ENCODE data around the gene OBSCN.

Gene OBSCN

DNA sequence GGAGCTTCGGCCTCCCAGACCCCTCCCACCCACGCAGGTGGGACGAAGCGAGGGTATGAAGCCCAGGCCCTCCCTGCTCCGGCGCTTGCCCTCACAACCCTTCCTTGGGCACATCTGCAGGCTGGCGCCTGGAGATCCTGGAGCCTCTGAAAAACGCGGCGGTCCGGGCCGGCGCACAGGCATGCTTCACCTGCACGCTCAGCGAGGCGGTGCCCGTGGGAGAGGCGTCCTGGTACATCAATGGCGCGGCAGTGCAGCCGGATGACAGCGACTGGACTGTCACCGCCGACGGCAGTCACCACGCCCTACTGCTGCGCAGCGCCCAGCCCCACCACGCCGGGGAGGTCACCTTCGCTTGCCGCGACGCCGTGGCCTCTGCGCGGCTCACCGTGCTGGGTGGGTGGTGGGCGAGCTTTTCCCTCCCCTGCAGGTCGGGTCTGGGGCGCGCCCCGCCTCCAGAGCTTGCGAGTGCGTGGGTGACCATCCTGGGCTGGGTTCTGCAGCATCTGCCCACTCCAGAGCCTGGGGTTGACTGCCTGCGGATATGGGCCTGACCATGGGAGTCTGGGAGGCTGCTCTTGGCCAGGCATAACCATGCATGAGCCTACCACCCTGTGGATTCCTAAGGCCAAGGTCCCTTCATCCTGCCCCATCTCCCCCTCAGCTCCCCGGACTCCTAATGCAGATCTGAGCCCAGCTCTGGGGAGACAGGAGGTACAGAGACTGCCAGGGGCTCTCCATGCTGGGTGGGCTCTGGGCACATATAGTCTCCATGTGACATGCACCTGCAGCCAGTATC is 108.9 kb downstream of the OBSCN start:
- no peak for DNase-seq (ENCODE audit: extremely low spot score)
- no peak for TF ChIP-seq L3MBTL2 (conservative IDR thresholded peaks at IDR 0.05)
- no peak for TF ChIP-seq FOXK2 (IDR thresholded peaks at IDR 0.05)
- no peak for TF ChIP-seq TARDBP (IDR thresholded peaks at IDR 0.05)
- TF ChIP-seq ZNF384 (IDR thresholded peaks at IDR 0.05) = no peak
- no peak for TF ChIP-seq CTBP1 (IDR thresholded peaks at IDR 0.05; ENCODE audit: borderline replicate concordance)
- TF ChIP-seq HDGF (IDR thresholded peaks at IDR 0.05; ENCODE audit: borderline replicate concordance) = no peak
- no peak for TF ChIP-seq SUZ12 (IDR thresholded peaks at IDR 0.05)
- TF ChIP-seq FOXM1 (IDR thresholded peaks at IDR 0.05; ENCODE audit: borderline replicate concordance) = no peak
- TF ChIP-seq ELF4 (IDR thresholded peaks at IDR 0.05) = no peak
- no peak for TF ChIP-seq BHLHE40 (IDR thresholded peaks at IDR 0.05; ENCODE audit: borderline replicate concordance)
- TF ChIP-seq FOXA1 (IDR thresholded peaks at IDR 0.05) = no peak
- no peak for TF ChIP-seq SP1 (IDR thresholded peaks at IDR 0.05)
- no peak for TF ChIP-seq ARNT (IDR thresholded peaks at IDR 0.05)
- TF ChIP-seq, protein P1, sequence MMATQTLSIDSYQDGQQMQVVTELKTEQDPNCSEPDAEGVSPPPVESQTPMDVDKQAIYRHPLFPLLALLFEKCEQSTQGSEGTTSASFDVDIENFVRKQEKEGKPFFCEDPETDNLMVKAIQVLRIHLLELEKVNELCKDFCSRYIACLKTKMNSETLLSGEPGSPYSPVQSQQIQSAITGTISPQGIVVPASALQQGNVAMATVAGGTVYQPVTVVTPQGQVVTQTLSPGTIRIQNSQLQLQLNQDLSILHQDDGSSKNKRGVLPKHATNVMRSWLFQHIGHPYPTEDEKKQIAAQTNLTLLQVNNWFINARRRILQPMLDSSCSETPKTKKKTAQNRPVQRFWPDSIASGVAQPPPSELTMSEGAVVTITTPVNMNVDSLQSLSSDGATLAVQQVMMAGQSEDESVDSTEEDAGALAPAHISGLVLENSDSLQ (IDR thresholded peaks at IDR 0.05) = no peak
- no peak for TF ChIP-seq NFRKB (IDR thresholded peaks at IDR 0.05)
- TF ChIP-seq LEF1 (IDR thresholded peaks at IDR 0.05; ENCODE audit: borderline replicate concordance) = no peak
- POLR2A ChIA-PET = no interaction called here
- CTCF ChIA-PET = no interaction called here

DNA sequence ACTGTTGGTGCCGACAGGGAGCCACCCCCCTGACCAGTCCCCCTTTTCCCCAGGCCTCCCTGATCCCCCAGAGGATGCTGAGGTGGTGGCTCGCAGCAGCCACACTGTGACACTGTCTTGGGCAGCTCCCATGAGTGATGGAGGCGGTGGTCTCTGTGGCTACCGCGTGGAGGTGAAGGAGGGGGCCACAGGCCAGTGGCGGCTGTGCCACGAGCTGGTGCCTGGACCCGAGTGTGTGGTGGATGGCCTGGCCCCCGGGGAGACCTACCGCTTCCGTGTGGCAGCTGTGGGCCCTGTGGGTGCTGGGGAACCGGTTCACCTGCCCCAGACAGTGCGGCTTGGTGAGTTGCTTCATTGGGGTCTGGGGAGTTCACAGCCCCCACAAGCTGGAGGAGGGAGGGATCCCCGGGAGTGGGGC is 109.6 kb downstream of the OBSCN start:
- POLR2A ChIA-PET = no interaction called here
- no peak for DNase-seq (ENCODE audit: extremely low spot score)
- CTCF ChIA-PET = no interaction called here
- TF ChIP-seq CTBP1 (IDR thresholded peaks at IDR 0.05; ENCODE audit: borderline replicate concordance) (no peak), ELF4 (IDR thresholded peaks at IDR 0.05) (no peak), SUZ12 (IDR thresholded peaks at IDR 0.05) (no peak), L3MBTL2 (conservative IDR thresholded peaks at IDR 0.05) (no peak), ZNF384 (IDR thresholded peaks at IDR 0.05) (no peak), FOXM1 (IDR thresholded peaks at IDR 0.05; ENCODE audit: borderline replicate concordance) (no peak), SP1 (IDR thresholded peaks at IDR 0.05) (no peak), FOXA1 (IDR thresholded peaks at IDR 0.05) (no peak), HDGF (IDR thresholded peaks at IDR 0.05; ENCODE audit: borderline replicate concordance) (no peak), FOXK2 (IDR thresholded peaks at IDR 0.05) (no peak)

DNA sequence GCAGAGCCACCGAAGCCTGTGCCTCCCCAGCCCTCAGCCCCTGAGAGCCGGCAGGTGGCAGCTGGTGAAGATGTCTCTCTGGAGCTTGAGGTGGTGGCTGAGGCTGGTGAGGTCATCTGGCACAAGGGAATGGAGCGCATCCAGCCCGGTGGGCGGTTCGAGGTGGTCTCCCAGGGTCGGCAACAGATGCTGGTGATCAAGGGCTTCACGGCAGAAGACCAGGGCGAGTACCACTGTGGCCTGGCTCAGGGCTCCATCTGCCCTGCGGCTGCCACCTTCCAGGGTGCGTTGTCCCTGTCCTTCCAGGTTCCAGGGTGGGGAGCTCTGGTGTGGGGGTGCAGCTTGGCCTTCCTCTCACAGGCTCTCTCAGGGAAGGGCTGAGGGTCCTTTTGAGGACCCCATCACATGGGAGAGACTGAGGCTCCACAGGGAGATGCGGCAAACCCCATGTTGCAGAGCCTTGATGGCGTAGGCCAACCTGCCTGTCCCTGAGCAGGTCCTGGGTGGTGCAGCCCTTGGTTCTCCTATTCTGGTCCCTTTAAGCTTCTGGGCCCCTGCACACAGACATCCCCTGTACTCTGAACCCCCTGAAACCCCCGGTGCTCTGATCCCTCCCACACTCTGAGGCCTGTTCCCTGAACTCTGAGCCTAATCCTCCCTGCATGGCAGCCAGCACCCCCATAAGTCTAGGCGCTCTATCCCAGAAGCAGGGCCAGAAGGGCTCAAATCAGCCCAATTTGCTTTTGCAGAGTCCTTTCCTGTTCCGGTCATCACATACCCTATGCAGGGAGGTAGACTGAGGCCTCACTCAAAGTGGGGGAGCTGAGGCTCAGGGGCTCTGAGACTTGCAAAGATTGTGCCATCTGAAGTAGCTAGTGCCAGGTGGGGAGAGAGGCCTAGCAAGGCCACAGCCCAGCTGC is 110.3 kb downstream of the OBSCN start:
- ChIA-PET POLR2A (no interaction called here), CTCF (no interaction called here)
- TF ChIP-seq TARDBP (IDR thresholded peaks at IDR 0.05) = no peak
- TF ChIP-seq FOXA1 (IDR thresholded peaks at IDR 0.05) = no peak
- no peak for TF ChIP-seq L3MBTL2 (conservative IDR thresholded peaks at IDR 0.05)
- TF ChIP-seq LEF1 (IDR thresholded peaks at IDR 0.05; ENCODE audit: borderline replicate concordance) = no peak
- no peak for TF ChIP-seq ARNT (IDR thresholded peaks at IDR 0.05)
- TF ChIP-seq SP1 (IDR thresholded peaks at IDR 0.05) = no peak
- no peak for TF ChIP-seq FOXM1 (IDR thresholded peaks at IDR 0.05; ENCODE audit: borderline replicate concordance)

DNA sequence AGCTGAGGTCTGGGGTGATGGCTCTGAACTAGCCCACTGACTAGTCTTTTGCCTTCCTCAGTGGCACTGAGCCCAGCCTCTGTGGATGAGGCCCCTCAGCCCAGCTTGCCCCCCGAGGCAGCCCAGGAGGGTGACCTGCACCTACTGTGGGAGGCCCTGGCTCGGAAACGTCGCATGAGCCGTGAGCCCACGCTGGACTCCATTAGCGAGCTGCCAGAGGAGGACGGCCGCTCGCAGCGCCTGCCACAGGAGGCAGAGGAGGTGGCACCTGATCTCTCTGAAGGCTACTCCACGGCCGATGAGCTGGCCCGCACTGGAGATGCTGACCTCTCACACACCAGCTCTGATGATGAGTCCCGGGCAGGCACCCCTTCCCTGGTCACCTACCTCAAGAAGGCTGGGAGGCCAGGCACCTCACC is 111.0 kb downstream of the OBSCN start:
- no peak for TF ChIP-seq BHLHE40 (IDR thresholded peaks at IDR 0.05; ENCODE audit: borderline replicate concordance)
- TF ChIP-seq L3MBTL2 (conservative IDR thresholded peaks at IDR 0.05) = no peak
- TF ChIP-seq SP1 (IDR thresholded peaks at IDR 0.05) = no peak
- no peak for TF ChIP-seq ARNT (IDR thresholded peaks at IDR 0.05)
- no peak for TF ChIP-seq ZNF384 (IDR thresholded peaks at IDR 0.05)
- TF ChIP-seq ELF4 (IDR thresholded peaks at IDR 0.05) = no peak
- TF ChIP-seq FOXM1 (IDR thresholded peaks at IDR 0.05; ENCODE audit: borderline replicate concordance) = no peak
- TF ChIP-seq TARDBP (IDR thresholded peaks at IDR 0.05) = no peak
- no peak for TF ChIP-seq FOXK2 (IDR thresholded peaks at IDR 0.05)
- no peak for TF ChIP-seq SUZ12 (IDR thresholded peaks at IDR 0.05)
- DNase-seq (ENCODE audit: extremely low spot score) = no peak
- POLR2A ChIA-PET = no interaction called here
- CTCF ChIA-PET = no interaction called here

More for the DNA sequence above, 110.3 kb downstream of the OBSCN start:
- DNase-seq (ENCODE audit: extremely low spot score) = no peak

DNA sequence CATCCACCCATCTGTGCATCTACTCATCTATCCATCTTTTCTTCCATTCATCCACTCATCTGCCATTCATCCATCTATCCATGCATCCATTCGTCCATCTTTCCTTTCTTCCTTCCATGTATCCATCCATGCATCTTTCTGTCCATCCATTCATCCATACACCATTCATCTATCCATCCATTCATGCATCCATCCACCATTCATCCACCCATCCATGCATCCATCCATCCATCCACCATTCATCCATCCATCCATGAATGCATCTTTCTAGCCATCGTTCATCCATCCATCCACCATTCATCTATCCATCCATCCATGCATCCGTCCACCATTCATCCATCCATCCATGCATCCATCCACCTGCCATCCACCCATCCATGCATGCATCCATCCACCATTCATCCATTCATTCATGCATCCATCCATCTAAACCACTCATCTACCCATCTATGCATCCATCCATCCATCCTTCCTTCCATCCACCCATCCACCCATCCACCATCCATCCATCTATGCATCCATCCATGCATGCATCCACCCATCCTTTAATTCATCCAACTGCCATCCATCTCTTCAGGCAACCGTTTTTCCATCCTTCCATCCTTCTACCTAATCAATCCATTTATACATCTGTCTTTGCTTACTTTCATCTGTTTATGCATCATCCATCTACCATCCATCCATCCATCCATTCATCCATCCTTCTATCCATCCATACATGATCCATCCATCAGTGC is 111.7 kb downstream of the OBSCN start:
- CTCF ChIA-PET = no interaction called here
- TF ChIP-seq CTBP1 (IDR thresholded peaks at IDR 0.05; ENCODE audit: borderline replicate concordance) = no peak
- POLR2A ChIA-PET = no interaction called here
- DNase-seq (ENCODE audit: extremely low spot score) = no peak

DNA sequence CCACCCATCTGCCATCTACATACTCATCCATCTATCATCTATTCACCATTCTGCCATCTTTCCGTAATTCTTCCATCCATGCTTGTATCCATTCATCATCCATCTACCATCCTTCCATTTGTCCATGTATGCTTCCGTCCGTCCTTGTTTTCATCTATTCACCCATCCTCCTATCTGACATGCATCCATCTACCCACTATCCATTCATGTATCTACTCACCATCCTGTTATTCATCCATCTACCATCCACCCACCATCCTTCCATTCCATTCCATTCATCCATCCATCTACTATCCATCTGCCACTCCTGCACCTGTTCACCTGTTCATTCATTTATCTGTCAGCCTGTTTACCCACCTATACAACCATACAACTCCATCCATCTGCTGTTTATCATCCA is 112.5 kb downstream of the OBSCN start:
- CTCF ChIA-PET = no interaction called here
- TF ChIP-seq ARNT (IDR thresholded peaks at IDR 0.05) (no peak), ELF4 (IDR thresholded peaks at IDR 0.05) (no peak)
- TF ChIP-seq, protein P1 (IDR thresholded peaks at IDR 0.05) = no peak
- DNase-seq (ENCODE audit: extremely low spot score) = no peak
- POLR2A ChIA-PET = no interaction called here

Measured in HEK293T (cell line).